HG03521 (cell line): ENCODE data around the gene MSI2.

ENCODE experiments used
- ATAC-seq: cut with Tn5 transposase; IDR thresholded peaks from one replicate; pipeline ENCODE4 v1.9.1; 2021; ENCODE audit warnings: mild to moderate bottlenecking, moderate library complexity; ENCODE audit not compliant: unreplicated experiment

MSI2 gene

GRCh38 chr17:57684711-57685498 is 428.6 kb downstream of the MSI2 start:
- no peak for ATAC-seq

GRCh38 chr17:57685499-57686132 is 429.3 kb downstream of the MSI2 start:
- ATAC-seq = no peak

- no peak for ATAC-seq
Observed at GRCh38 chr17:57687642-57688041, 431.3 kb downstream of the MSI2 start.

- no peak for ATAC-seq
Observed at GRCh38 chr17:57689254-57689653, 432.9 kb downstream of the MSI2 start.

- no peak for ATAC-seq
Observed at GRCh38 chr17:57691939-57692338, 435.6 kb downstream of the MSI2 start.

- ATAC-seq = no peak
Observed at GRCh38 chr17:57692770-57693169, 436.4 kb downstream of the MSI2 start.

GRCh38 chr17:57694051-57694450 is 437.7 kb downstream of the MSI2 start:
- no peak for ATAC-seq

- no peak for ATAC-seq
Observed at GRCh38 chr17:57696050-57696449, 439.7 kb downstream of the MSI2 start.

GRCh38 chr17:57697197-57697596 is 440.9 kb downstream of the MSI2 start:
- ATAC-seq = no peak

GRCh38 chr17:57697891-57698711 is 441.8 kb downstream of the MSI2 start:
- ATAC-seq = no peak

- ATAC-seq = no peak
Observed at GRCh38 chr17:57699751-57700219, 443.5 kb downstream of the MSI2 start.

- ATAC-seq = no peak
Observed at GRCh38 chr17:57701124-57701523, 444.8 kb downstream of the MSI2 start.

- ATAC-seq = no peak
Observed at GRCh38 chr17:57703273-57703672, 446.9 kb downstream of the MSI2 start.

- ATAC-seq = no peak
Observed at GRCh38 chr17:57704448-57704847, 448.1 kb downstream of the MSI2 start.

GRCh38 chr17:57705921-57706695 is 449.8 kb downstream of the MSI2 start:
- ATAC-seq = no peak

GRCh38 chr17:57706761-57707160 is 450.4 kb downstream of the MSI2 start:
- no peak for ATAC-seq

GRCh38 chr17:57707892-57708291 is 451.6 kb downstream of the MSI2 start:
- no peak for ATAC-seq

GRCh38 chr17:57708410-57708809 is 452.1 kb downstream of the MSI2 start:
- ATAC-seq = no peak

GRCh38 chr17:57713140-57713539 is 456.8 kb downstream of the MSI2 start:
- ATAC-seq = no peak

GRCh38 chr17:57714665-57715180 is 458.4 kb downstream of the MSI2 start:
- no peak for ATAC-seq

- ATAC-seq = no peak
Observed at GRCh38 chr17:57715981-57716380, 459.7 kb downstream of the MSI2 start.
